ENCODE data around the gene KCTD14.

- no peak for TF ChIP-seq CTCF (IDR thresholded peaks at IDR 0.05; ENCODE audit: low read length)
- TF ChIP-seq EZH2 (optimal IDR thresholded peaks at IDR 0.05; ENCODE audit: low read depth, low read length): no peak
These were observed 31.9 kb upstream of the KCTD14 start for GRCh38 chr11:78054971-78055370.

Measured in MM.1S (cell line).